CD4-positive, CD25-positive, alpha-beta regulatory T cell (primary cell): ENCODE data around the gene EXOC4. TPM values are rescaled to one million over a fixed set of nuclear protein-coding genes. Genes with fewer than 3 reads are reported as not detected.

ENCODE experiments used
- ATAC-seq, 2 donors: fragments of 150-1000 bp; cut with Tn5 transposase; one replicate each; pipeline ENCODE4 v1.10.0; 2021; ENCODE audit warnings: low read depth in 2 of 2, moderate number of reproducible peaks in 2 of 2, moderate library complexity in 1 of 2
- DNase-seq, 3 donors: peaks; one replicate each; pipeline versions ENCODE4 v3.0.0 to v3.0.0-alpha.2; 2012 to 2022; ENCODE audit warnings: mixed read lengths in 1 of 3
- H3K27ac ChIP-seq: one replicate; pipeline ENCODE4 v1.7.0; 2013; ENCODE audit warnings: mild to moderate bottlenecking, low read length; ENCODE audit not compliant: insufficient read depth, poor library complexity, severe bottlenecking
- H3K27me3 ChIP-seq: one replicate; pipeline ENCODE4 v1.7.0; 2013; ENCODE audit warnings: low read length; ENCODE audit not compliant: control insufficient read depth, insufficient read depth
- H3K36me3 ChIP-seq: one replicate; pipeline ENCODE4 v1.7.0; 2013; ENCODE audit warnings: mild to moderate bottlenecking, low read length, moderate library complexity; ENCODE audit not compliant: control insufficient read depth, insufficient read depth
- H3K4me1 ChIP-seq: 2 replicates; pipeline ENCODE4 v1.7.0; 2013; ENCODE audit warnings: mild to moderate bottlenecking, low read length; ENCODE audit not compliant: insufficient read depth, control insufficient read depth, poor library complexity, severe bottlenecking
- H3K4me3 ChIP-seq: one replicate; pipeline ENCODE4 v1.7.0; 2013; ENCODE audit warnings: low read depth, mild to moderate bottlenecking, low read length, moderate library complexity
- H3K9me3 ChIP-seq, 2 experiments: 1 replicate in 1 of 2; 2 replicates in 1 of 2; pipeline ENCODE4 v1.7.0; 2013; ENCODE audit warnings: low read length in 2 of 2, mild to moderate bottlenecking in 1 of 2, moderate library complexity in 1 of 2; ENCODE audit not compliant: control insufficient read depth in 2 of 2
- H3K27ac Mint-ChIP-seq, 3 donors: one replicate each; pipeline ENCODE4 v1.8.0; 2020 to 2022; ENCODE audit warnings: mild to moderate bottlenecking in 3 of 3, mixed read lengths in 3 of 3, moderate library complexity in 2 of 3
- H3K27me3 Mint-ChIP-seq: one replicate; pipeline ENCODE4 v1.8.0; 2022; ENCODE audit warnings: mild to moderate bottlenecking, mixed read lengths
- H3K36me3 Mint-ChIP-seq: one replicate; pipeline ENCODE4 v1.8.0; 2020; ENCODE audit warnings: mixed read lengths
- H3K4me1 Mint-ChIP-seq, 4 donors: one replicate each; pipeline ENCODE4 v1.8.0; 2020 to 2022; ENCODE audit warnings: mixed read lengths in 4 of 4, mild to moderate bottlenecking in 1 of 4
- H3K4me3 Mint-ChIP-seq, 4 donors: one replicate each; pipeline ENCODE4 v1.8.0; 2020 to 2022; ENCODE audit warnings: mild to moderate bottlenecking in 4 of 4, mixed read lengths in 4 of 4, moderate library complexity in 3 of 4
- H3K9me3 Mint-ChIP-seq, 7 donors: one replicate each; pipeline ENCODE4 v1.8.0; 2020 to 2022; ENCODE audit warnings: mixed read lengths in 7 of 7, mild to moderate bottlenecking in 3 of 7, moderate library complexity in 2 of 7
- polyA plus RNA-seq, 4 donors: library from polyadenylated mRNA; unstranded; fragments of 300-500 nt; fragmentation: Illumina TruSeq; gene quantifications; one replicate each; pipeline ENCODE4 v1.2.3, GENCODE V29; 2021
- total RNA-seq: library from RNA; stranded (reverse); gene quantifications from one replicate; pipeline ENCODE4 v1.2.3, GENCODE V29; 2022

EXOC4 gene
- total and polyA plus RNA-seq, 5 donors from 2014 or later: 39.1 to 118 (median 52.2) TPM

GRCh38 chr7:133646472-133647315 is 393.8 kb downstream of the EXOC4 start:
- Histone ChIP-seq H3K27ac (no peak overlapping the region), H3K27me3 (no peaks in the 10 kb centered on the region), H3K36me3 (no peaks in the 10 kb centered on the region), H3K9me3 (no peaks in the 10 kb centered on the region), H3K4me1 (no peaks in the 10 kb centered on the region), H3K4me3 (no peak overlapping the region)
- no peak overlapping the region for H3K4me3 Mint-ChIP-seq
- no peaks in the 10 kb centered on the region for H3K27me3 Mint-ChIP-seq
- H3K27ac Mint-ChIP-seq: no peak overlapping the region
- no peak for ATAC-seq
- H3K36me3 Mint-ChIP-seq: peaks cover 26% of the 10 kb centered on the region
- no peak for DNase-seq
- H3K4me1 Mint-ChIP-seq: peaks cover 0 to 16% (median 2%) of the 10 kb centered on the region in 4 donors
- H3K9me3 Mint-ChIP-seq: peaks cover 0 to 8% (median 2%) of the 10 kb centered on the region in 7 donors

- Histone ChIP-seq H3K27me3 (no peaks in the 10 kb centered on the region), H3K4me3 (no peak overlapping the region), H3K36me3 (no peaks in the 10 kb centered on the region), H3K4me1 (no peaks in the 10 kb centered on the region), H3K9me3 (no peaks in the 10 kb centered on the region), H3K27ac (no peak overlapping the region)
- Mint-ChIP-seq H3K36me3 (peaks cover 7% of the 10 kb centered on the region), H3K4me3 (no peak overlapping the region), H3K27ac (no peak overlapping the region), H3K9me3 (peaks cover 0 to 1% (median 0%) of the 10 kb centered on the region in 7 donors), H3K27me3 (no peaks in the 10 kb centered on the region), H3K4me1 (peaks cover 0 to 11% (median 2%) of the 10 kb centered on the region in 4 donors)
- no peak for DNase-seq
- ATAC-seq: no peak
Measured at GRCh38 chr7:133649593-133649992, 396.7 kb downstream of the EXOC4 start.

GRCh38 chr7:133650069-133650468 is 397.2 kb downstream of the EXOC4 start:
- H3K4me3 Mint-ChIP-seq: no peak overlapping the region
- no peak for DNase-seq
- H3K27ac Mint-ChIP-seq: no peak overlapping the region
- H3K4me3 ChIP-seq: no peak overlapping the region
- no peak for ATAC-seq
- H3K36me3 Mint-ChIP-seq: peaks cover 7% of the 10 kb centered on the region
- no peaks in the 10 kb centered on the region for H3K36me3 ChIP-seq
- no peaks in the 10 kb centered on the region for H3K4me1 ChIP-seq
- peaks cover 0 to 11% (median 1%) of the 10 kb centered on the region in 4 donors for H3K4me1 Mint-ChIP-seq
- no peaks in the 10 kb centered on the region for H3K27me3 ChIP-seq
- no peaks in the 10 kb centered on the region for H3K27me3 Mint-ChIP-seq
- no peak overlapping the region for H3K27ac ChIP-seq
- no peaks in the 10 kb centered on the region for H3K9me3 ChIP-seq
- H3K9me3 Mint-ChIP-seq: peaks cover 0 to 1% (median 0%) of the 10 kb centered on the region in 7 donors

- no peaks in the 10 kb centered on the region for H3K36me3 ChIP-seq
- no peak overlapping the region for H3K27ac ChIP-seq
- no peaks in the 10 kb centered on the region for H3K9me3 ChIP-seq
- H3K9me3 Mint-ChIP-seq: no peaks in the 10 kb centered on the region
- H3K4me1 Mint-ChIP-seq: peaks cover 0 to 11% (median 0%) of the 10 kb centered on the region in 4 donors
- H3K4me3 Mint-ChIP-seq: no peak overlapping the region
- ATAC-seq (no peak), DNase-seq (no peak)
- no peaks in the 10 kb centered on the region for H3K27me3 Mint-ChIP-seq
- no peak overlapping the region for H3K4me3 ChIP-seq
- H3K4me1 ChIP-seq: no peaks in the 10 kb centered on the region
- H3K27ac Mint-ChIP-seq: no peak overlapping the region
- H3K36me3 Mint-ChIP-seq: peaks cover 4% of the 10 kb centered on the region
- no peaks in the 10 kb centered on the region for H3K27me3 ChIP-seq
Measured at GRCh38 chr7:133650487-133651300, 397.8 kb downstream of the EXOC4 start.

GRCh38 chr7:133652547-133652946 is 399.7 kb downstream of the EXOC4 start:
- H3K4me3 ChIP-seq: no peak overlapping the region
- no peak for ATAC-seq
- H3K9me3 ChIP-seq: no peaks in the 10 kb centered on the region
- no peaks in the 10 kb centered on the region for H3K36me3 ChIP-seq
- Mint-ChIP-seq H3K4me3 (no peak overlapping the region), H3K27ac (no peak overlapping the region), H3K9me3 (no peaks in the 10 kb centered on the region), H3K36me3 (peaks cover 4% of the 10 kb centered on the region), H3K4me1 (peaks cover 0 to 11% (median under 1%) of the 10 kb centered on the region in 4 donors), H3K27me3 (no peaks in the 10 kb centered on the region)
- no peaks in the 10 kb centered on the region for H3K27me3 ChIP-seq
- no peaks in the 10 kb centered on the region for H3K4me1 ChIP-seq
- no peak overlapping the region for H3K27ac ChIP-seq
- no peak for DNase-seq

GRCh38 chr7:133654547-133654946 is 401.7 kb downstream of the EXOC4 start:
- Mint-ChIP-seq H3K4me1 (peaks cover 0 to 11% (median 4%) of the 10 kb centered on the region in 4 donors), H3K36me3 (peaks cover 4% of the 10 kb centered on the region), H3K4me3 (no peak overlapping the region), H3K27ac (no peak overlapping the region), H3K9me3 (no peaks in the 10 kb centered on the region), H3K27me3 (no peaks in the 10 kb centered on the region)
- ATAC-seq (no peak), DNase-seq (no peak)
- no peak overlapping the region for H3K27ac ChIP-seq
- no peaks in the 10 kb centered on the region for H3K4me1 ChIP-seq
- H3K9me3 ChIP-seq: no peaks in the 10 kb centered on the region
- no peaks in the 10 kb centered on the region for H3K27me3 ChIP-seq
- no peaks in the 10 kb centered on the region for H3K36me3 ChIP-seq
- H3K4me3 ChIP-seq: no peak overlapping the region

- H3K27me3 Mint-ChIP-seq: no peaks in the 10 kb centered on the region
- H3K36me3 ChIP-seq: no peaks in the 10 kb centered on the region
- H3K4me1 ChIP-seq: no peaks in the 10 kb centered on the region
- no peak overlapping the region for H3K4me3 ChIP-seq
- no peaks in the 10 kb centered on the region for H3K9me3 Mint-ChIP-seq
- H3K4me3 Mint-ChIP-seq: no peak overlapping the region
- H3K27me3 ChIP-seq: no peaks in the 10 kb centered on the region
- H3K36me3 Mint-ChIP-seq: peaks cover 28% of the 10 kb centered on the region
- no peak overlapping the region for H3K27ac ChIP-seq
- H3K27ac Mint-ChIP-seq: no peak overlapping the region
- ATAC-seq (no peak), DNase-seq (no peak)
- no peaks in the 10 kb centered on the region for H3K9me3 ChIP-seq
- H3K4me1 Mint-ChIP-seq: peaks cover 0 to 14% (median 4%) of the 10 kb centered on the region in 4 donors
Measured at GRCh38 chr7:133662276-133662675, 409.4 kb downstream of the EXOC4 start.
